ENCODE data around the gene PKN2.

The PKN2 gene

GRCh38 chr1:88683541-88684481, at the start of gene PKN2:
TSS of gene PKN2 (plus strand) at chr1:88684273. CDS start at chr1:88684581, 308 bp downstream.
- DNase-seq (ENCODE audit: low read depth), result peak; percentile 89

DNA sequence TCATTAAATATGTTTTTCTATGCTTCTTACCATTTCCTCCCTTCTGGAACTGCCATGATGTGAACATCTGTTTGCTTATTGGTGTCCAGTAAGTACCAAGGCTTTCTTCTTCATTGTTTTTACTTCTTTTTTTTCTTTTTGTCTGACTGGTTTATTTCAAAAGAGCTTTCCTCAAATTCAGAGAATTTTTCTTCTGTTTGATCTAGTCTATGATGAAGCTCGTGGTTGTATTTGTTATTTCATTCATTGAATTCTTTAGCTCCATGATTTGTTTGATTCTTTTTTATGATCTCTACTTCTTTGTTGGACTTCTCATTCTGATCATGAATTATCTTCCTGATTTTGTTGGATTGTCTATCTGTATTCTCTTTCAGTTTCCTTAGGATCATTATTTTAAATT, 49.5 kb upstream of the PKN2 start:
- DNase-seq (ENCODE audit: low read depth), result no peak

DNA sequence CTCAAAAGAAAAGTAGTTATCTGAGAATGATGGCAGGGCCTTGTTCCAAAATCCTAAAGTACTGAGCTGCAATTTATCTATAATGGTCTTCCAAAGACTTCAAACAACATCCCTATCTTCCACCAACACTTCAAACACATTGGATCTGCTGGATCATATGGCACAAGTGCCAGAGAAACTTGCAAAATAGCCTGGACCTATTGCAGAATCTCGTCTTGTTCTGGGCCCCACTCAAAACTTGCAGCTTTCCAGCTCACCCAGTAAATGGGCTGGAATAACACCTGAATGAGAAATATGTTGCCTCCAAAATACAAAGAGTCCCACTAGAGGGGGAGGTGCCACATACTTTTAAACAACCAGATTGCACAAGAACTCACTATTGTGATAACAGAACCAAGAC, 44.0 kb upstream of the PKN2 start:
- DNase-seq (ENCODE audit: low read depth), result no peak

DNA sequence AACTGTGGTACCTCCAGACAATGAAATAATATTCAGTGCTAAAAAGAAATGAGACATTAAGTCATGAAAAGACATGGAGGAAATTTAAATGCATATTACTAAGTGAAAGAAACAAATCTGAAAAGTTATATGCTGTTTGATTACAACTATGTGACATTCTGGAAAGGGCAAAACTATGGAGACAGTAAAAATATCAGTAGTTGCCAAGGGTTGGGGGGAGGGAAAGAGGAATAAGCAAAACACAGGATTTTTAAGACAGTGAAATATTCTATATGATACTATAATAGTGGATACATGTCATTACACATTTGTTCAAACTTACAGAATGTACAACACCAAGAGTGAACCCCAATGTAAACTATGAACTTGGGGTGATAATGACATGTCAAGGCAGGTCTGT, 38.2 kb upstream of the PKN2 start:
- no peak for DNase-seq (ENCODE audit: low read depth)

GRCh38 chr1:88646476-88647248, 37.4 kb upstream of the PKN2 start:
- no peak for DNase-seq (ENCODE audit: low read depth)

DNA sequence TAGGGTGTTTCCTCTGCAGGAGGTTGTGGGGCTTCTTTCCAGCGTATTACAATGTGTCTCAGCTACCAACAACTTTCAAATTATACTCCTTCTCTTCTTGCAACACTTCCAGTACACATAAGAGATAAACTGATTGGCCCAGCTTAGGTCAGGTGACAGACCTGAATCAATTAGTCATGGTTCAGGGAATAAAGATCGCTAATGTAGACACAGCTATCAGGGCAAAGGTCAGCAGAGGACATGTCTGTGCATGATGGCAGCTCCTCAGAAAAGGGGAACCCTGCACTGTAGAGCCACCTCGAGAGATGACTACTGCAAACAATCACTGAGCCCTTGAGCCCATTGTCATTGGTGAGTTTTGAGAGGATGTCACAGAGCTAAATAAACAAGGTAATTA, 36.8 kb upstream of the PKN2 start:
- DNase-seq (ENCODE audit: low read depth), result no peak

DNA sequence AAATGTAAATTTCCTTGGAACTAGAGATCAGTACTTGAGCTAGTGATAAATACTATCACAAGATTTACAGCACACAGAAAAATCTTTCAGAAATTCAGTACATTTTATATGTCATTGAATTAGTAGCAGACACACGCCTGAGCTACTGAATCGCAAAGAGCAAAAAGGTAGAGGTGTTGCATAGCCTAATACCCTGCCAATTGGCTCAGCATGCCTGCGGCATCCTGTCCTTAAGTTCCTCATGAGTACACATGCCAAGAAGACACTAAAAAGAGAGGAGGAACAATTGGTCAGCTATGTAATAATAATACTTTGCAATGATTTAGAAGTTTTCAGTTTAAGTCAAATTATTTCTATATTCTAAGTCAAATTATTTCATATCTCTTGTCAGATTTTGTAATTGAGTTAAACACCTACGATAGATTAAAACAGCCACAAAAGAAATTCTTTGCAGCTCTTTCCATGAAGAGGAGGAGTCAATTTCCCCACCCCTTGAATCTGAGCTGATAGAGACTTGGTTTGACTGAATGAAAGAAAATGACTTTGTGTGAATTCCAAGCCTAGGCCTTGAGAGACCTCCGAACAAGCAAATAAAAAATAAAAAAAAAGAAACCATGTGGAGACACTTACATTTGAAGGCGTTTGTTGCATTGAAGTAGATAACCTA, 36.2 kb upstream of the PKN2 start:
- DNase-seq (ENCODE audit: low read depth), result no peak

DNA sequence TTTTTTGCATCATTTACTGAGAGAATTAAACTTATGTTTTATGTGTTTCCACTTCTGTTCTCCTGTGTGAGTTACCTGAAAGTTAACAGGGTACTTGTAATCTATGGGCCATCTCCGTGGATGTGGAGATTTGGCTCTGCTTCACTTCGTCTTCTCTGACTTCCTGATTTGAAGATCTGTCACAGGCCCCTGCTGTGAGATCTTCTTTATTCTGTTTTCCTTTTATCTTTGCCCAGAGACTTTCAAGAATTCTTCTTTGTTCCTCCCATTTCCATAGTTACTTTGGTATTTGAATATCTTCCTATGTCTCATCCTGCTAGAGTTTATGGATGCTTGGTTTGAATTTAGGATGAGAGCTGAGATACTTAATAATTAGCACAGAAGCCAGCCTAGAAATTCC, 35.4 kb upstream of the PKN2 start:
- DNase-seq (ENCODE audit: low read depth), result no peak

DNA sequence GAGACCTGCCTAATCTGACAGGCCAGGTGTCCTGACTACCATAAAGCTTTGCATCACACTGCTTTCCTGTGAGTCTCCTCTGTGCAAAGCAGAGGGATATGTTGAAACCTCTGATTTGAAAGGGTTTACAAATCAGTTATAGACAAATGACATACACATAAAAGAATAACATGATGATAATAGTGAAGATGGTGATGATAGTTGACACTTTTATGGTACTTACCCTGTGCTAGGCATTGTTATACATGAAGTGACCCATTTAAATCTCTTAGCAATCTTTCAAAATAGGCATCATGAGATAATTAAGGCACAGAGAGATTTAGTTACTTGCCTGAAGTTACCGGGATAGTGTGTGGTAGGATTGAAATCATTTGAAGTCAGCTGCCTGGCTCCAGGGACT, 34.1 kb upstream of the PKN2 start:
- DNase-seq (ENCODE audit: low read depth), result no peak

GRCh38 chr1:88650676-88651418, 33.2 kb upstream of the PKN2 start:
- DNase-seq (ENCODE audit: low read depth), result peak; percentile 41

- no peak for DNase-seq (ENCODE audit: low read depth)
These were observed 28.9 kb upstream of the PKN2 start for GRCh38 chr1:88655140-88655539.

DNA sequence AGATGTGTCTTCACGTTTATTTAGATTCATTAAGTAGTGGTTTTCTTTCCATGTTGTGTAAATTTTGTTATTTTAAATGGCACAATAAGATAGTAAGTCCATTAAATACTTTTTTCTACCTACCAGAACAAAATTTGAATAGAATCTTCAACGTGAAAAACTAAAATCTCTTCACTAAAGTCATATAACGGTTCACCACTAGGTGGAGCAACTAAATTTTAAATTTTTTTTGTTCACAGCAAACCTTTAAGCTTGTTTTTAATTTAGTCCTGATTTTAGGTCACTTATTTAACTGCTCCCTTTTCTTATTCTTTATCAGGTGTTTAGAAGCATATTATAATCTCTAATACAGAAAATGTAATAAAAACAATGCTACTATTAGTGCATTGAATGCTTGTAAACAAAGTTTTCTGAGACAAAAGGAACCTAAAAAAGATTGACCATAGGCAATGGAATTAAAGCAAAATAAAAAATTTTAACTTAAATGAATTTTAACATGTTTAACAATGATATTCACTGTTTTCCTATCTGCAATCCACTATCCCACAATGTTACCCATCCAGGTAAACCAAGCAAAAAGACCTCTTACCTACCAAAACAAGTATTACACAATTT, 28.3 kb upstream of the PKN2 start:
- DNase-seq (ENCODE audit: low read depth), result peak; percentile 8

GRCh38 chr1:88658419-88658818, 25.7 kb upstream of the PKN2 start:
- no peak for DNase-seq (ENCODE audit: low read depth)

- no peak for DNase-seq (ENCODE audit: low read depth)
These were observed 24.5 kb upstream of the PKN2 start for GRCh38 chr1:88659552-88659951.

- no peak for DNase-seq (ENCODE audit: low read depth)
These were observed 22.9 kb upstream of the PKN2 start for GRCh38 chr1:88661188-88661587.

- no peak for DNase-seq (ENCODE audit: low read depth)
These were observed 21.9 kb upstream of the PKN2 start for GRCh38 chr1:88661951-88662699.

- DNase-seq (ENCODE audit: low read depth), result no peak
These were observed 21.4 kb upstream of the PKN2 start for GRCh38 chr1:88662723-88663122.

GRCh38 chr1:88668405-88668804, 15.7 kb upstream of the PKN2 start:
- no peak for DNase-seq (ENCODE audit: low read depth)

GRCh38 chr1:88670462-88670861, 13.6 kb upstream of the PKN2 start:
- no peak for DNase-seq (ENCODE audit: low read depth)

DNA sequence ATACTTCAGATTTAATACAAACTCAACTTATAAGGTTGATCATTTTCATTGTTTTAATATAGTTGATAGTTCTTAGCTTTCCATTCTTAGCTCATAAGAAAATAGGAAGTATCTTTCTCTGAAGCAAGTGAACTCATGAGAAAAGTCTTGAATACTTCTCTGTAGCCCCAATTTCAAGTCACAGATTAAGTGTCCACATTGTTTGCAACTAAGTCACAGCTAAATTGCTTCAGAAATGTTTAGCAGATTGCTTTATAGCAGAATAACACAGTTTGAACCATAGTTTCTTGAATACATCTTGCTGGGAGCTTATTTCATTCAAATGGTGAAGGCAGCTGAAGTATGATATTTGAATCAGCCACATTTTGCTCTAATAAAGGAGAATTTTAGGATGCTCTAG, 10.6 kb upstream of the PKN2 start:
- DNase-seq (ENCODE audit: low read depth), result no peak

GRCh38 chr1:88678405-88678804, 5.7 kb upstream of the PKN2 start:
- no peak for DNase-seq (ENCODE audit: low read depth)
